Astrocyte of the cerebellum (primary cell): Measurements from ENCODE around the gene MAGEF1.

ENCODE experiments used
- DNase-seq: peaks from one replicate; pipeline ENCODE4 v3.0.0-alpha.2; 2011; ENCODE audit warnings: low read depth
- H3K4me3 ChIP-seq: 2 replicates; pipeline ENCODE4 v1.5.1; 2011; ENCODE audit warnings: mild to moderate bottlenecking, low read depth, low read length, moderate library complexity
- CTCF ChIP-seq: IDR thresholded peaks from 2 replicates; pipeline ENCODE4 v1.5.1; 2012; ENCODE audit warnings: low read length, low read depth, moderate library complexity, mild to moderate bottlenecking; ENCODE audit errors: missing control alignments
- in situ Hi-C: cut with HindIII; loops from 2 replicates; pipeline ENCODE4 v1.10.0; 2017; ENCODE audit warnings: low sequenced_read_pairs

Gene MAGEF1

GRCh38 chr3:184691397-184692231, 20.2 kb downstream of the MAGEF1 start:
- in situ Hi-C loops: no loop called here

GRCh38 chr3:184690192-184690883, 21.5 kb downstream of the MAGEF1 start:
- TF ChIP-seq CTCF: no peak
- DNase-seq: no peak
- in situ Hi-C loops: no loop called here
- no peak overlapping the region for H3K4me3 ChIP-seq

More at GRCh38 chr3:184691397-184692231, 20.2 kb downstream of the MAGEF1 start:
- no peak overlapping the region for H3K4me3 ChIP-seq
- no peak for TF ChIP-seq CTCF
- DNase-seq: no peak

DNA sequence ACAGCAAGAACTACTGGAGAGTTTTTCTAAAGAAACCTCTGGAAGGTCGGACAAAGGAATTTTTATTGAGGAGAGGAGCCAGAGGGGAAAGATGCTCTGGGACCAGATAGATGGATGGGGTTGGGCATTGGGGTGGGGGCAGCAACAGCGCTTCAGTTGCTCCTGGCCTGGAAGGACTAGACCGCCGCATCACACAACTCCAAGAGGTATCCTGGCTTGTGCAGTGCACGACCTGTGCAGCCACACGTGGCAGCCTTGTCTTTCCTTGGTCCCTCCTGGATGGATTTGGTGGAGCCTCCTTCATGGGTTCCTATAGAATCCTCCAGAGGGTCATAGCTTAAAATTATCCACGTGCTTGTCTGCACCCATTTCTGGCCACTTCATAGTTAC, 23.0 kb downstream of the MAGEF1 start:
- no peak for TF ChIP-seq CTCF
- DNase-seq: no peak
- in situ Hi-C loops: no loop called here
- no peak overlapping the region for H3K4me3 ChIP-seq

DNA sequence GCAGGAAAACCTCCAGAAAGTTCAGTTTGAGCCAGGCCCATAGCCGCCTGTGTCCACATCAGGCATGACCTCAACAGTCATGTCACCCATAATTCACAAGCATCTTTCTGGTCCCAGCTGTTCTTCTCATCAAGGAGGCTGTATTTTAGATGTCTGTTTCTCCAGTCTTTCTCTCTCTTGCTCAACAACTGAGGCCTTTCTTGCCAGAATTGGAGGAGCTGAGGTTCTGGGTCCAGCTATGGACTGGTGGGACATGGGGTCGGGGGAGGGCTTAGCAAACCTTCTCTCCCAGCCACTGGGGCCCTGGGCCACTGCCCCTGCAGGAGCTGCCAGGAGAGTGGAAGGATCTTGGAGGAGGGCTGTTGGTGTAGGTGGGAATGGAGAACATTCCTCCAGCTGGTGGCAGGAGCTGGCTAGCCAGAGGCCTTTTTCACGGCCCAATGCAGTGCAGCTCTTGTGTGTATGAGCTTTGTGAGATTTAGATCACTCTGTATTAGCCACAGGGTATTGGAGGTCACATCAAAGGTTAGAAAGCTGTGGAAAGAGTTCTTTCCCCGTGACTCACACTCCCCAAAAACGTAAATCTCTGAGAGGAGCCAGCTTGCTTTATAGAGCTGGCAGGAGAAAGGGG, 23.5 kb downstream of the MAGEF1 start:
- peak; percentile 79 for DNase-seq
- no peak overlapping the region for H3K4me3 ChIP-seq
- in situ Hi-C loops: no loop called here
- TF ChIP-seq CTCF: no peak

DNA sequence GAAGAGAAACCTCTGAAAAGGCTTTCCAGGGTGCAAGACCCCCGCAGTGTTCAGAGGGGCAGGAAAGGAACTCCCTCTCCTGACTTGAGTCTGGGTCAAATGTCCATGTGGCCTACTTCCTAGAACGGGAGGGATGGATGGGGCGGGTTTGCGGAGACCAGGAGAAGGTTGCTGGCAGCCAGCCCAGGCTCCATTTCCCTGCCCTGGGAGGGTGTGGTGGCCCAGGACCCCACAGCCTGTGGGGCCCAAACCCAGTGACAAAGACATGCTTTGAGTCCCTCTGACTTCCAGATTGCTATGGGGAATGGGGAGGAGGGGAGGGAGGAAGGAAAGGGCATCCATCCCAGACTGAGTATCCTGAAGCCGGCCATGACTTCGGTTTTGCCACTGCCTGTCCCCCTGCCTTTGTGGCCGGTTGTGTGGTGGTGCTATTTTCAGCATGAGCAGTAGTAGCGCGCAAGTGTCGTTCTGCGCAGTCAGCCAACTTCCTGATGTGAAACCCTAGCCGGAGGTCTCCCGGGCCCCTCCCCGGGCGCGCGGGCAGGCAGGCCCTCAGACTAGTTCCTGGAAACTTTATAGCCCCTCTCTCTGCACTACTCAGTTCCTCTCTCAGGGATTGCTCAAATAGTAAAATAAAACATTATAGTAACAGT, 24.4 kb downstream of the MAGEF1 start:
- DNase-seq: no peak
- H3K4me3 ChIP-seq: no peak overlapping the region
- in situ Hi-C loops: no loop called here
- TF ChIP-seq CTCF: no peak

DNA sequence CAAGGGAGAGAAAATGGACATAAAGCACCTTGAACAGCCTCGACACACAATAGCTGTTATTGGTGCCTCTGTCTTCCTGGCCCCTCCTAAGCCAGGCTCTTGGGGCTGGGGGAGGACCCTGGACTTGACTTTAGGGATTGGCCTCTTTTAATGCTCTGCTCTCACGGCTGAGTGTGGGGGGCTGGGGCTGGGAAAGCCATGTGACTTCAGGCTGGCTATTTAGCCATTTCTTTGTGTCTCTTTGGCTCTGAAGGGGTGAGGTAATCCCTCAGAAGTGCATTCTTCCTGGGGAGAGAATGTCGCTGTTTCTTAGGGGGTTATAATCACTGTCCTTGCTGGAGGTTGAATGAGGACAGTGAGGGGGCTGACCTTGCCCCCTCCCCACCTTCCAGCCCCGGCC, 26.2 kb downstream of the MAGEF1 start:
- no peak overlapping the region for H3K4me3 ChIP-seq
- DNase-seq: no peak
- no peak for TF ChIP-seq CTCF
- in situ Hi-C loops: no loop called here
